GM12864 (cell line): Measurements from ENCODE around the gene THBS2.

Experiments
- DNase-seq: peaks from one replicate; pipeline ENCODE4 v3.0.0-alpha.2; 2011; ENCODE audit warnings: low read depth
- H3K4me3 ChIP-seq: 2 replicates; pipeline ENCODE4 v1.5.1; 2011; ENCODE audit warnings: mild to moderate bottlenecking, low read depth, low read length, control low read depth
- TF ChIP-seq, protein P1 (sequence below): IDR thresholded peaks from 2 replicates; pipeline ENCODE4 v1.5.1; 2011; ENCODE audit warnings: low read depth, mild to moderate bottlenecking, moderate library complexity, low read length, control low read depth, inconsistent platforms; ENCODE audit errors: missing control alignments

The THBS2 gene

GRCh38 chr6:169176361-169176991 is 77.2 kb downstream of the THBS2 start:
- TF ChIP-seq, protein P1, sequence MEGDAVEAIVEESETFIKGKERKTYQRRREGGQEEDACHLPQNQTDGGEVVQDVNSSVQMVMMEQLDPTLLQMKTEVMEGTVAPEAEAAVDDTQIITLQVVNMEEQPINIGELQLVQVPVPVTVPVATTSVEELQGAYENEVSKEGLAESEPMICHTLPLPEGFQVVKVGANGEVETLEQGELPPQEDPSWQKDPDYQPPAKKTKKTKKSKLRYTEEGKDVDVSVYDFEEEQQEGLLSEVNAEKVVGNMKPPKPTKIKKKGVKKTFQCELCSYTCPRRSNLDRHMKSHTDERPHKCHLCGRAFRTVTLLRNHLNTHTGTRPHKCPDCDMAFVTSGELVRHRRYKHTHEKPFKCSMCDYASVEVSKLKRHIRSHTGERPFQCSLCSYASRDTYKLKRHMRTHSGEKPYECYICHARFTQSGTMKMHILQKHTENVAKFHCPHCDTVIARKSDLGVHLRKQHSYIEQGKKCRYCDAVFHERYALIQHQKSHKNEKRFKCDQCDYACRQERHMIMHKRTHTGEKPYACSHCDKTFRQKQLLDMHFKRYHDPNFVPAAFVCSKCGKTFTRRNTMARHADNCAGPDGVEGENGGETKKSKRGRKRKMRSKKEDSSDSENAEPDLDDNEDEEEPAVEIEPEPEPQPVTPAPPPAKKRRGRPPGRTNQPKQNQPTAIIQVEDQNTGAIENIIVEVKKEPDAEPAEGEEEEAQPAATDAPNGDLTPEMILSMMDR, result no peak
- DNase-seq, result no peak

GRCh38 chr6:169175360-169175887 is 78.2 kb downstream of the THBS2 start:
- TF ChIP-seq, protein P1, result no peak
- no peak for DNase-seq
- no peak overlapping the region for H3K4me3 ChIP-seq

More at GRCh38 chr6:169176361-169176991, 77.2 kb downstream of the THBS2 start:
- H3K4me3 ChIP-seq, result no peak overlapping the region

DNA sequence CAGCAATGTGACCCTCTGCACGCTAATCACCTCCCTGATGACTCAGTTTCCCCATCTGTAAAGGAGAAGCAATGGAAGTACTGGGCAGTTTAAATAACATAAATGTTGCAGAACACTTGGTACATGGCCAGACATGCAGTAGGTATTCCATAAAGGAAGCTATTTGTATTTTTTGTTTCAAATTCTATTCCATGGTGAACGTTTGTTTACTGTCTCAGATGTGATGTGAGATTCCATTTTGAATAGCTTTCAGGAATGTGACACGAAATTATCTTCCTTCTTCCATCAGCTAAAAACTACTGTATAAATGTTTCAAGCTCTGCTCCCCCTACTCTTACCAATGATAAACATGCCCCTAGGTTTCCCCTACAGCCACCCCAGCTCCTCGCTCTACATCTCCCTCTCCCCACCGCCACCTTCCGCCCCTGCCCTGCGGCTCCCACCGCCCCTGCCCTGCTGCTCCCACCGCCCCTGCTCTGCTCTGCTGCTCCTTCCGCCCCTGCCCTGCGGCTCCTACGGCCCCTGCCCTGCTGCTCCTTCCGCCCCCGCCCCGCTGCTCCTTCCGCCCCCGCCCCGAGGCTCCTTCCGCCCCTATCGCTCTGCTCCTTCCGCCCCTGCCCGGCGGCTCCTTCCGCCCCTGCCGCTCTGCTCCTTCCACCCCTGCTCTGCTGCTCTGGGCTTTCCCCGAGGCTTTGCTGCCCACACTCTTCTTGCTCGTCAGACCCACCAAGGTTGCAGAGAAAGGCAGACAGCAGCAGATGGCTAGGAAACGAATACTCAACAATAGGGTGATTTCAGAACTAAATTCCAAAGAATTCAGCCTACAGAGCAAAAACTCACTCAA is 78.9 kb downstream of the THBS2 start:
- TF ChIP-seq, protein P1, result no peak
- H3K4me3 ChIP-seq, result no peak overlapping the region
- DNase-seq, result no peak

DNA sequence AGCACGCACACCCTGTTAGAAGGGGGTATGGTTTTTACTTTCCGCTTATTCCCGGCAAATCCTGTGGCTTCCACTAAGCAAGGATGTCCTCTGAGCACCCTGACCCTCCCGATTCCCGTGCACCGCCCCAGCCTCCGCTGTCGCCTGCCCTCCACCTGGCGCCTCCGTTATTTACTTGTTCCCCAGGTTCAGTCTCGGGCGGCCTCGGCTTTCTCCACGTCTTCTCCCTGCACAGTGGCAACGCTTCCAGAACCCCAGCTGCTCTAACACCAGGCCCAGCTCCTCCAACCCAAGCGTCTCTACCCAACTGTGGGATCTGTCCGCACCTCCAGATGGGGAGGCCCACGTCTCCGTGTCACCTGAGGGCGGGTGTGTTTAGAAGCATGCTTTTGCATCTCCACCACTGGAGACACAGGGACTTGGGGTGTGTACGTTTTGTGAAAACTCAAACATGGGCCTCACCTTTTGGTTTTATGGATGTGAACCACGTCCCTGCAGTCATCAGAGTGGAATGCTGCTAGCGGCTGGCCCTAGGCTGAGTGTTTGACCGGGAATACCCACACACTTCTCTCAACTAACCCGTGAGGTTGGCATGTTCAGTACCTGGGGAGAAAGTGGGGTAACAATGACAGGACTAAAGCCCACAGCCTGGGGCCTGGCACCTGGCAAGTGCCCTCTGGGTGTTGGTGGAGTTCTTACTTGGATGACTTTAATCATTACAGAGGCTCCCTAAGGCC is 79.9 kb downstream of the THBS2 start:
- no peak for DNase-seq
- no peak overlapping the region for H3K4me3 ChIP-seq
- TF ChIP-seq, protein P1, result no peak

DNA sequence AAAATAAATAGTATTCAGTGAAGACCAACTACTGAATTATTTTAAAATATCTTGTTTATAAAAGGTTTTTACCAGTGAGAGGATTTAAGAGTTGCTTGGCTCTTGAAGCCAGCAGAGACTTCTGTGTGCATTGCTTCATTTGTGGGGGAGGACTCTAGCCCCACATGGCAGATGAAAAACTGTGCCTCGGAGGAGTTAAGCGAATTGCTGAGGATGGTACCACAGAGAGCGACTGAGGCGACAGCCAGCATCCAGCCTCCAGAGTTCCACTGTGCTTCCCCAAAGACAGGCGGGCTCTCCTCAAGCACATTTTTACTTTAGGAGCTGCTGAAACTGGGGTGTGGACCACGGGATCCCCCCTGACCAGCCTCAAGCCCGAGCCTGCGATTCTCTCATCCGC is 80.7 kb downstream of the THBS2 start:
- TF ChIP-seq, protein P1, result no peak
- DNase-seq, result no peak
- no peak overlapping the region for H3K4me3 ChIP-seq

DNA sequence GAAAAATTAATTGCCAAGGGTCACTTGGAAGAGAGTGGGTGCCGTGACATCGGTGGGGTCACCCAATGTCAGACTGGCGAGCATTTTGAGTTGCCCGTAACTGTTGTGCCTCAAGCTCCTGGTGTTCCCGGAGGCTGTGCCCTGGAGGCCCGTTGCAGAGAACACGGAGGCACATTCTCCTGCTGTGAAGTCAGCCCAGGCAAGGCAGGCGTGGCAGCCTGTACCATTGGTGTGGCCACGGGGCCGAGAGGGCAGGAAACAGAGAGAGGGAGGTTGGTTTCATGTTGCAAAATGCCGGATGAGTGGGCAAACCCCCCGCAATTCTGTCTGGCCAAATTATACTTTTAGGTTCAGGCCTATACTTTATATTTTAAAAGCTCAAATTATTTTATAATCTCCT is 81.2 kb downstream of the THBS2 start:
- DNase-seq, result no peak
- TF ChIP-seq, protein P1, result no peak
- H3K4me3 ChIP-seq, result no peak overlapping the region
